ENCODE results near the gene FBXO10. TPM values are rescaled to one million over a fixed set of nuclear protein-coding genes. Genes with fewer than 3 reads are reported as not detected.

The FBXO10 gene
- total RNA-seq, 2 experiments from 2014 or later, result 1.3 to 2.6 TPM

GRCh38 chr9:37466037-37466709, 110.0 kb downstream of the FBXO10 start:
- ATAC-seq, result peak; percentile 5
- Mint-ChIP-seq H3K27ac (peak overlapping the region; percentile 94), H3K4me3 (peak overlapping the region; percentile 96), H3K36me3 (peaks cover 10% of the 10 kb centered on the region), H3K9me3 (ENCODE audit: low read depth) (no peaks in the 10 kb centered on the region), H3K4me1 (peaks cover 31% of the 10 kb centered on the region), H3K27me3 (no peaks in the 10 kb centered on the region)
- peak; percentile 56 for DNase-seq
- CTCF ChIA-PET, result interaction anchor here (0.8 to 1.3 kb wide), 3 partner anchors 9 to 54 kb away, joined by 3 to 5 read pairs (median 4); no protein-coding TSS in a partner anchor

GRCh38 chr9:37465249-37466036, 110.7 kb downstream of the FBXO10 start, which contains the start of gene ZBTB5:
Gene ZBTB5 (minus strand): TSS chr9:37465450. CDS start chr9:37442551, 22,899 bp downstream.
- H3K4me1 Mint-ChIP-seq, result peaks cover 31% of the 10 kb centered on the region
- ATAC-seq (peak; percentile 83), DNase-seq (peak; percentile 99)
- peak within 1 kb of the TSS; percentile 94 for H3K27ac Mint-ChIP-seq
- peaks cover 10% of the 10 kb centered on the region for H3K36me3 Mint-ChIP-seq
- H3K27me3 Mint-ChIP-seq, result no peaks in the 10 kb centered on the region
- no peaks in the 10 kb centered on the region for H3K9me3 Mint-ChIP-seq (ENCODE audit: low read depth)
- CTCF ChIA-PET, result interaction anchor here (0.8 to 1.3 kb wide), 2 partner anchors 15 to 54 kb away, joined by 3 to 5 read pairs; no protein-coding TSS in a partner anchor
- H3K4me3 Mint-ChIP-seq, result peak within 1 kb of the TSS; percentile 96

GRCh38 chr9:37464426-37465248, 111.5 kb downstream of the FBXO10 start:
- Mint-ChIP-seq H3K9me3 (ENCODE audit: low read depth) (no peaks in the 10 kb centered on the region), H3K36me3 (peaks cover 10% of the 10 kb centered on the region), H3K27ac (peak overlapping the region; percentile 94), H3K4me3 (peak overlapping the region; percentile 96), H3K4me1 (peaks cover 31% of the 10 kb centered on the region), H3K27me3 (no peaks in the 10 kb centered on the region)
- peak; percentile 56 for ATAC-seq
- peak; percentile 80 for DNase-seq
- CTCF ChIA-PET, result interaction anchor here (1.3 kb wide), 1 partner anchor 53 kb away, joined by 5 read pairs; no protein-coding TSS in a partner anchor

- H3K9me3 Mint-ChIP-seq (ENCODE audit: low read depth), result no peaks in the 10 kb centered on the region
- H3K4me3 Mint-ChIP-seq, result peak overlapping the region; percentile 96
- H3K36me3 Mint-ChIP-seq, result peaks cover 10% of the 10 kb centered on the region
- CTCF ChIA-PET, result interaction anchor here (1.1 kb wide), 1 partner anchor 45 kb away, joined by 3 read pairs; no protein-coding TSS in a partner anchor
- DNase-seq, result no peak
- H3K4me1 Mint-ChIP-seq, result peaks cover 31% of the 10 kb centered on the region
- H3K27ac Mint-ChIP-seq, result peak overlapping the region; percentile 94
- no peak for ATAC-seq
- H3K27me3 Mint-ChIP-seq, result no peaks in the 10 kb centered on the region
Measured at GRCh38 chr9:37464006-37464405, 112.2 kb downstream of the FBXO10 start.

Other genes starting within 250 kb of the FBXO10 start
- 10 to 100 TPM; 59.3 to 65.6 TPM for gene GRHPR, start 153.7 kb downstream of the FBXO10 start, total RNA-seq
- 1 to 10 TPM; 9.7 TPM for gene ZBTB5, start 110.9 kb downstream of the FBXO10 start, total RNA-seq
- gene POLR1E, start 90.4 kb downstream of the FBXO10 start, total RNA-seq, result 10 to 100 TPM; 35.5 to 43.0 TPM
- gene TOMM5, start 16.2 kb upstream of the FBXO10 start, total RNA-seq, result 100 to 1,000 TPM in 1 of 2 experiments, 10 to 100 TPM in 1; 91.6 to 113 TPM
- gene FRMPD1, start 74.6 kb upstream of the FBXO10 start, total RNA-seq, result not detected
- 10 to 100 TPM; 11.6 to 13.8 TPM for gene TRMT10B, start 177.4 kb upstream of the FBXO10 start, total RNA-seq
- gene EXOSC3, start 208.7 kb upstream of the FBXO10 start, total RNA-seq, result 10 to 100 TPM; 88.1 to 98.7 TPM
- gene DCAF10, start 224.4 kb upstream of the FBXO10 start, total RNA-seq, result 10 to 100 TPM; 17.2 to 20.9 TPM

Data from activated CD8-positive, alpha-beta memory T cell treated with anti-CD3 and anti-CD28 coated beads, Interleukin-2, amount 10 ng/mL, durations not matched to agents 7 days and 5 days (primary cell).